ENCODE measurements around the gene NPW.
A peak's percentile ranks its signal among the peaks of the same experiment; 100 is the strongest.

The NPW gene

DNA sequence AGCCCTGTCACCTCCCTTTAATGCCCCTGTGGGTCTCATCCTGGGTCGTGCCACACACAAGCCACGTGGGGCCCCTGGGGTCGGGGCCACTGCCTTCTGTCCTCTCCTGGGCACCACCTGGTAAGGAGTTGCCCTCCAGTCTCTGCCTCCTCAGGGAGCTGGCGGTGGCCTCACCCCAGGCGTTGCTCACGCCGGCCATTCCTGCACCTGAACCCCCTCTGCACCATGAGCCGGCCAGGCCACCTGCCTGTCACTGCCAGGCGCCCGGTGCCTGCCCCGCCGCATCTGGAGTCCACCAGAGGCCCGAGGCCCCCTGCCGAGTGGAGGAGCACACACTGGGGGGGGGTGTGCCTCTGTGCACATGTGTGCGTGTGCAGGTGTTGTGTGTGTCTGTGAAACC, 17.5 kb downstream of the NPW start:
- Histone ChIP-seq H3K27me3 (ENCODE audit: control insufficient read depth in 3 of 3, insufficient read depth in 3 of 3, low read depth in 1 of 3, low read length in 3 of 3) (no peaks in the 10 kb centered on the region), H2BK120ac (ENCODE audit: low read depth, low read length) (no peak overlapping the region), H3K36me3 (replicated peaks in 1 of 2; ENCODE audit: control insufficient read depth in 2 of 2, insufficient read depth in 2 of 2, low read length in 2 of 2) (peaks cover 0 to 2% of the 10 kb centered on the region in 2 donors), H2AFZ (ENCODE audit: low read length) (no peak overlapping the region), H3K4ac (ENCODE audit: low read length) (no peak overlapping the region), H3K9me3 (replicated peaks in 1 of 2; ENCODE audit: control insufficient read depth in 2 of 2, insufficient read depth in 1 of 2, low read depth in 1 of 2, low read length in 2 of 2) (no peaks in the 10 kb centered on the region), H2BK12ac (ENCODE audit: low read length) (no peak overlapping the region), H3K4me3 (ENCODE audit: low read length in 2 of 2) (no peak overlapping the region), H3K27ac (replicated peaks; ENCODE audit: low read length) (no peak overlapping the region), H3K18ac (ENCODE audit: low read length) (no peak overlapping the region), H4K8ac (ENCODE audit: low read depth, low read length) (no peak overlapping the region), H2BK15ac (ENCODE audit: low read length) (no peak overlapping the region), H3K23ac (ENCODE audit: low read depth, low read length, poor library complexity) (no peak overlapping the region), H3K79me1 (ENCODE audit: low read depth, low read length) (peaks cover 5% of the 10 kb centered on the region), H3K14ac (ENCODE audit: low read length) (no peak overlapping the region), H3K4me1 (ENCODE audit: control insufficient read depth in 2 of 2, insufficient read depth in 1 of 2, low read depth in 1 of 2, low read length in 2 of 2) (peaks cover 7 to 29% of the 10 kb centered on the region in 2 donors), H2BK5ac (ENCODE audit: low read length) (no peak overlapping the region), H3K9ac (ENCODE audit: low read depth, low read length, poor library complexity) (peak overlapping the region; percentile 70), H2AK5ac (ENCODE audit: low read depth, low read length) (no peak overlapping the region), H3K4me2 (ENCODE audit: insufficient read depth, low read length, poor library complexity, severe bottlenecking) (no peak overlapping the region), H4K91ac (ENCODE audit: low read depth, low read length, poor library complexity) (no peak overlapping the region)
- DNase-seq (ENCODE audit: low spot score): no peak
- no CpG with 5 or more reads among the region's 15 CpGs for WGBS, 2 donors (ENCODE audit: extremely low coverage in 2 of 2, insufficient read length in 2 of 2, insufficient replicate concordance in 1 of 2)

DNA sequence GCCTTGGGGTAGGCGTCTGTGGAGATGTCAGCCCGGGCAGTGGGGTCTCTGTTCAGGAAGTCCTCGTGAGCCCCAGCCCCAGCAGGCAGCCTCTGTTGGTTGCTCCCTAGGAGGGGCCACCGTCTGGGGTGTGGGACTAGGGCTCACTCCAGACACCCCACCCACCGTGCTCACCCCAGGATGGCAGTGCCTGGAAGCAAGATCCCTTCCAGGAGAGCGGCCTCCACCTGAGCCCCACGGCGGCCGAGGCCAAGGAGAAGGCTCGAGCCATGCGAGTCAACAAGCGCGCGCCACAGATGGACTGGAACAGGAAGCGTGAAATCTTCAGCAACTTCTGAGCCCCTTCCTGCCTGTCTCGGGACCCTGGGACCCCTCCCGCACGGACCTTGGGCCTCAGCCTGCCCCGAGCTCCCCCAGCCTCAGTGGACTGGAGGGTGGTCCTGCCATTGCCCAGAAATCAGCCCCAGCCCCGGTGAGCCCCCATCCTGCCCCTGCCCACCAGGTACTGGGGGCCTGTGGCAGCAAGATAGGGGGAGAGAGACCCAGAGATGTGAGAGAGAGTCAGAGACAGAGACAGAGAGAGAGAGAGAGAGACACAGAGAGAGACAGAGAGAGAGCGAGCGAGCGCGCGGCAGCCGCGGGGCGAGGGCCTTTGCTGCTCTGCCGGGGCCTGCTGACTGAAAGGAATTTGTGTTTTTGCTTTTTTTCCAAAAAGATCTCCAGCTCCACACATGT, 18.2 kb downstream of the NPW start:
- no peak overlapping the region for H3K14ac ChIP-seq (ENCODE audit: low read length)
- no peak overlapping the region for H3K9ac ChIP-seq (ENCODE audit: low read depth, low read length, poor library complexity)
- H4K91ac ChIP-seq (ENCODE audit: low read depth, low read length, poor library complexity): no peak overlapping the region
- no peak overlapping the region for H3K27ac ChIP-seq (replicated peaks; ENCODE audit: low read length)
- peaks cover 0 to 2% of the 10 kb centered on the region in 2 donors for H3K36me3 ChIP-seq (replicated peaks in 1 of 2; ENCODE audit: control insufficient read depth in 2 of 2, insufficient read depth in 2 of 2, low read length in 2 of 2)
- H3K4me2 ChIP-seq (ENCODE audit: insufficient read depth, low read length, poor library complexity, severe bottlenecking): no peak overlapping the region
- no peak overlapping the region for H2BK12ac ChIP-seq (ENCODE audit: low read length)
- DNase-seq (ENCODE audit: low spot score): no peak
- H2AFZ ChIP-seq (ENCODE audit: low read length): no peak overlapping the region
- H3K79me1 ChIP-seq (ENCODE audit: low read depth, low read length): peaks cover 5% of the 10 kb centered on the region
- no peak overlapping the region for H3K18ac ChIP-seq (ENCODE audit: low read length)
- no peaks in the 10 kb centered on the region for H3K27me3 ChIP-seq (ENCODE audit: control insufficient read depth in 3 of 3, insufficient read depth in 3 of 3, low read depth in 1 of 3, low read length in 3 of 3)
- H3K9me3 ChIP-seq (replicated peaks in 1 of 2; ENCODE audit: control insufficient read depth in 2 of 2, insufficient read depth in 1 of 2, low read depth in 1 of 2, low read length in 2 of 2): no peaks in the 10 kb centered on the region
- H3K4ac ChIP-seq (ENCODE audit: low read length): no peak overlapping the region
- H2BK5ac ChIP-seq (ENCODE audit: low read length): no peak overlapping the region
- WGBS, 2 donors (ENCODE audit: extremely low coverage in 2 of 2, insufficient read length in 2 of 2, insufficient replicate concordance in 1 of 2): no CpG with 5 or more reads among the region's 29 CpGs
- no peak overlapping the region for H2BK15ac ChIP-seq (ENCODE audit: low read length)
- H2BK120ac ChIP-seq (ENCODE audit: low read depth, low read length): no peak overlapping the region
- no peak overlapping the region for H4K8ac ChIP-seq (ENCODE audit: low read depth, low read length)
- no peak overlapping the region for H2AK5ac ChIP-seq (ENCODE audit: low read depth, low read length)
- no peak overlapping the region for H3K23ac ChIP-seq (ENCODE audit: low read depth, low read length, poor library complexity)
- H3K4me3 ChIP-seq (ENCODE audit: low read length in 2 of 2): no peak overlapping the region
- peaks cover 7 to 29% of the 10 kb centered on the region in 2 donors for H3K4me1 ChIP-seq (ENCODE audit: control insufficient read depth in 2 of 2, insufficient read depth in 1 of 2, low read depth in 1 of 2, low read length in 2 of 2)

DNA sequence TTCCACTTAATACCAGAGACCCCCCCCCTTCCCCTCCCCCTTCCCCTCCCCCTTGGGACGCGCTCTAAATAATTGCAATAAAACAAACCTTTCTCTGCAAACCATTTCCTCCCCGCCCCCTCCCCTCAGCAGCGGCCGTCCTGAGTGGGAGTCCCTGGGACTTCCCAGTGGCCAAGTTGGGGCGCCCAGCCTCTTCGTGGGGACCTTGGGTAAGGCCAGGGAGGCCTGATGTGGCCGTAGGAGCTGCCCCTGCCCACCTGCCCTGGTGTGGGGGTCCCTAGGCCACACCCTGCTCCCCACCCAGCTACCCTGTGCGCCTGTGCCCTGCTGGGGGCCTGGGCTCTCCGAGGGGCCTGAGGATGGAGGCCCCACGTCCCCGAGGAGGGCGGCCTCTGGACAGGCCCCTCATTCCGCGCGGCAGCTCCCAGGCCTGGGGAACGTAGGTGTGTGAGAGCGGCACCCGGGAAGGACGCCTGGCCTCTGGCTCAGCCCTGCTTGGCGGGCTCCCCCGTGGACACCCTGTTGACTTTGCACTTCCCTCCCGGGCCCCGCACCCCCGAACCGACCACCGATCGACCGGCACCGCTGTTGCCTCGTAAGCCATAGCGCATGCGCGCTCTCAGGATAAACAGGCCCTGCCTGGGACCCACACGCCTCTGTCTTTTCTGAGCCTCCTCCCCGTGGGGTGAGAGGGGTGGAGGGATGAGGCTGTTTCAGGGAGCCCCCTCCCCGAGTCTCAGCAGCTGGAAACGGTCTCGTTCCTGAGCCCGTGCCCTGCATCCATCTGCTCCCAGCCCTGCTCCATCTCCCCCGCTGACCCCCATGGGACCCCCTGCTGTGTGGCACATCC, 19.0 kb downstream of the NPW start:
- H2BK12ac ChIP-seq (ENCODE audit: low read length): no peak overlapping the region
- H3K18ac ChIP-seq (ENCODE audit: low read length): peak overlapping the region; percentile 48
- peaks cover 5% of the 10 kb centered on the region for H3K79me1 ChIP-seq (ENCODE audit: low read depth, low read length)
- H2BK120ac ChIP-seq (ENCODE audit: low read depth, low read length): no peak overlapping the region
- no peak overlapping the region for H2AFZ ChIP-seq (ENCODE audit: low read length)
- peaks cover 5 to 24% of the 10 kb centered on the region in 2 donors for H3K4me1 ChIP-seq (ENCODE audit: control insufficient read depth in 2 of 2, insufficient read depth in 1 of 2, low read depth in 1 of 2, low read length in 2 of 2)
- no peak overlapping the region for H2BK5ac ChIP-seq (ENCODE audit: low read length)
- H3K23ac ChIP-seq (ENCODE audit: low read depth, low read length, poor library complexity): peak overlapping the region; percentile 43
- no CpG with 5 or more reads among the region's 41 CpGs for WGBS, 2 donors (ENCODE audit: extremely low coverage in 2 of 2, insufficient read length in 2 of 2, insufficient replicate concordance in 1 of 2)
- DNase-seq (ENCODE audit: low spot score): no peak
- peak overlapping the region; percentile 70 for H3K9ac ChIP-seq (ENCODE audit: low read depth, low read length, poor library complexity)
- H3K14ac ChIP-seq (ENCODE audit: low read length): no peak overlapping the region
- no peak overlapping the region for H3K4me3 ChIP-seq (ENCODE audit: low read length in 2 of 2)
- H4K91ac ChIP-seq (ENCODE audit: low read depth, low read length, poor library complexity): no peak overlapping the region
- no peak overlapping the region for H3K27ac ChIP-seq (replicated peaks; ENCODE audit: low read length)
- H3K36me3 ChIP-seq (replicated peaks in 1 of 2; ENCODE audit: control insufficient read depth in 2 of 2, insufficient read depth in 2 of 2, low read length in 2 of 2): peaks cover 0 to 6% of the 10 kb centered on the region in 2 donors
- H3K27me3 ChIP-seq (ENCODE audit: control insufficient read depth in 3 of 3, insufficient read depth in 3 of 3, low read depth in 1 of 3, low read length in 3 of 3): no peaks in the 10 kb centered on the region
- no peak overlapping the region for H3K4me2 ChIP-seq (ENCODE audit: insufficient read depth, low read length, poor library complexity, severe bottlenecking)
- no peaks in the 10 kb centered on the region for H3K9me3 ChIP-seq (replicated peaks in 1 of 2; ENCODE audit: control insufficient read depth in 2 of 2, insufficient read depth in 1 of 2, low read depth in 1 of 2, low read length in 2 of 2)
- no peak overlapping the region for H3K4ac ChIP-seq (ENCODE audit: low read length)
- H4K8ac ChIP-seq (ENCODE audit: low read depth, low read length): peak overlapping the region; percentile 43
- H2BK15ac ChIP-seq (ENCODE audit: low read length): peak overlapping the region; percentile 37
- peak overlapping the region; percentile 28 for H2AK5ac ChIP-seq (ENCODE audit: low read depth, low read length)
